ENCODE data around the gene SSH2.

Gene SSH2

DNA sequence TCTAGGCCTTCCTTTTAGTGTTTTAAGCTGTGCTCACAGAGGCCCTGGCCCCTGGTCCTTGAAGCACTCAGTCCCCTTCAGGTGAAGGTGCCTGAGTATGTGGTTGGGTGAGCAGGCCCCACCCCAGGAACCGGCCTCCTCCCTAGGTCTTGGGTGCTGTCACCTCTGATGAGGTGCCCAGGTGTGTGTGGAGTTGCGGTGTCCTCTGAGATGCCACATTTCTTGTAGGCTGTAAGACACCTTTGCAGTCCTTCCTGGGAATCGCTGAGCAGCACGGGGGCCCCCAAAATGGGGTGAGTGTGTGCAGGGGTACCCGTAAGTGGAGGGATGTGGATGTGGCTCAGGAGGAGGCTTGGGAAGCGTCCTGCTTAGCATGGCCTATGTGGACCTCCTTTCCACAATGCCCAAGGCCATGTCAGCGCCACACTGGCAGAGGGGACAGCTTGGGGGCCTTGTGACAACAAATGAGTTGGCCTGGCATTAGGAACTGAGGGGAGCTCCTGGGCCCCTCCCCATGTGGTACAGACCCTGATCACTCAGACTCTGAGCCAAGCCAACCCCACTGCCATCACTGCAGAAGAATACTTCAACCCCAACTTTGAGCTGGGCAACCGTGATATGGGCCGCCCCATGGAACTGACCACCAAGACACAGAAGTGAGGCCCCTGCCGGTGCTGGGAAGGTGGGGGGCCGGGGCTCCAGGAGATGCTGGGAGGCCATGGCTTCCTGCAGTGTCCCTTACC is 318.5 kb downstream of the SSH2 start:
- DNase-seq (ENCODE audit: low spot score): no peak

DNA sequence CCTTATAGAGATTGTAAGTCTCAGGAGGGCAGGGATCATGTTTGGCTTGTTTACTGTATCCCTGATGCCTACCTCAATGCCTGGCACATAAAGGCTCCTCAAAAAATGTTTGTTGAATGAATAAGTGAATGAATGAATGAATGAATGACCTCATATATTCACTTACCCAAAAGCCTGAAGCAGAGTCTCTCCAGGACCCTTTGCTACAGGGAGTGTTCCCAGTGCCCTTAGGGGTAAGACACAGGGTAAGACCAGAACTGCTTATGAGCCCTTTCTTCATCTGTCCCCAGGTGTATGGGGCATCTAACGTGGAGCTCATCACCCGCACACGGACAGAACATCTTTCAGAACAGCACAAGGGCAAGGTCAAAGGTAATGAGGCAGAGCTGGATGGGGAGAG is 319.6 kb downstream of the SSH2 start:
- no peak for DNase-seq (ENCODE audit: low spot score)

DNA sequence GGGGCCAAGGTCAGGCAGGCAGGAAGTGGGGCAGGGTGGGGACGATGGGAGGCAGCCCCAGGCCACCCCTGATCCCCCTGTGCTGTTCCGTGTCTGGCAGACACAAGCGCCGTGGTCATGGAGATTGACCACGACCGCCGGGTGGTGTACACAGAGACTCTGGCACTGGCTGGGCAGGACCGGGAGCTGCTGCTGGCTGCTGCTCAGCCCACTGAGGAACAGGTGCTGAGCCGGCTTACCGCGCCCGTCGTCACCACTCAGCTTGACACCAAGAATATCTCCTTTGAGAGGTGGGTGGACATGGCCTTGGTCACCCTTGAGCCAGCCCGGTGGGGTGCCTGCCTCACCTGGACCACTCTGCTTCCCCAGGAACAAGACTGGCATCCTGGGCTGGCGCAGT is 321.0 kb downstream of the SSH2 start:
- DNase-seq (ENCODE audit: low spot score): no peak

DNA sequence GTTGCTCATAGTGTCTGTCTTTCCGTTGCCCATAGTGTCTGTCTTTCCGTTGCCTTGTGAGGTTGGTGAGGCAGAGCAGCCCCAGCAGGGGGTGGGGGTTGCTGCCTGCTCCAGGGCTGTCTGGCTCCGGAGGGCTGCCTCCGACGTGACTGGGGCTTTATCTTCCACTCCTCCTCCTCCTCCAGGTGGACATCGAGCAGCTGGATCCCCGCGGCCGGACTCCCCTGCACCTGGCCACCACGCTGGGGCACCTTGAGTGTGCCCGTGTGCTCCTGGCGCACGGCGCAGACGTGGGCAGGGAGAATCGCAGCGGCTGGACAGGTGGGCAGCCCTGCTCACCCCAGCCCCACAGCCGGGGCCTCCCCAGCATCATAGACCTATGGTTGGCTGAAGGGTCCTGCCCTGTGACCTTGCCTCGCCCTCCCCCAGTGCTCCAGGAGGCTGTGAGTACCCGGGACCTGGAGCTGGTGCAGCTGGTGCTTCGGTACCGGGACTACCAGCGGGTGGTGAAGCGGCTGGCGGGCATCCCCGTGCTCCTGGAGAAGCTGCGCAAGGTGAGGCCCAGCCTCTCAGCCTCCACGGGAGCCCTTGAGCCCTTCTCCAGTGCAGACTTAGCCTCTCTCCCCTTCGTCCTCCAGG is 322.4 kb downstream of the SSH2 start:
- DNase-seq (ENCODE audit: low spot score): no peak

DNA sequence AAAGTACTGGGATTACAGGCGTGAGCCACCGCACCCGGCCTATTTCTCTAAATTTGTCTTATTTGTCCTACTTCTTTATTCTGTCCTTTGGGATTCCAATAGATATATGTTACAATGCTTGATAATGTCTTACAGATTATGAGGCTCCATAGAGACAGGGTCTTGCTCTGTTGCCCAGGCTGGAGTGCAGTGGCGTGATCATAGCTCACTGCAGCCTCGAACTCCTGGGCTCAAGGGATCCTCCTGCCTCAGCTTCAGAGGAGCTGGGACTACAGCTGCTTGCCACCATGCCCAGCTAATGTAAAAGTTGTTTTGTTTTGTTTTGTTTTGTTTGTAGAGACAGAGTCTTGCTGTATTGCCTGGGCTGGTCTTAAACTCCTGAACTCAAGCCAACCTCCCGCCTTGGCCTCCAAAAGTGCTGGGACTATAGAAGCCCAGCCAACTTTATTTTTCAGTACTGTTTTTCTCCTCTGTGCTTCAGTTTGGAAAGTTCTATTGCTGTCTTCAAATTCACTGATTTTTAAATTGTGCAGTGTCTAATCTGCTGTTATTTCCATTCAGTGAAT is 326.8 kb downstream of the SSH2 start:
- DNase-seq (ENCODE audit: low spot score): no peak

DNA sequence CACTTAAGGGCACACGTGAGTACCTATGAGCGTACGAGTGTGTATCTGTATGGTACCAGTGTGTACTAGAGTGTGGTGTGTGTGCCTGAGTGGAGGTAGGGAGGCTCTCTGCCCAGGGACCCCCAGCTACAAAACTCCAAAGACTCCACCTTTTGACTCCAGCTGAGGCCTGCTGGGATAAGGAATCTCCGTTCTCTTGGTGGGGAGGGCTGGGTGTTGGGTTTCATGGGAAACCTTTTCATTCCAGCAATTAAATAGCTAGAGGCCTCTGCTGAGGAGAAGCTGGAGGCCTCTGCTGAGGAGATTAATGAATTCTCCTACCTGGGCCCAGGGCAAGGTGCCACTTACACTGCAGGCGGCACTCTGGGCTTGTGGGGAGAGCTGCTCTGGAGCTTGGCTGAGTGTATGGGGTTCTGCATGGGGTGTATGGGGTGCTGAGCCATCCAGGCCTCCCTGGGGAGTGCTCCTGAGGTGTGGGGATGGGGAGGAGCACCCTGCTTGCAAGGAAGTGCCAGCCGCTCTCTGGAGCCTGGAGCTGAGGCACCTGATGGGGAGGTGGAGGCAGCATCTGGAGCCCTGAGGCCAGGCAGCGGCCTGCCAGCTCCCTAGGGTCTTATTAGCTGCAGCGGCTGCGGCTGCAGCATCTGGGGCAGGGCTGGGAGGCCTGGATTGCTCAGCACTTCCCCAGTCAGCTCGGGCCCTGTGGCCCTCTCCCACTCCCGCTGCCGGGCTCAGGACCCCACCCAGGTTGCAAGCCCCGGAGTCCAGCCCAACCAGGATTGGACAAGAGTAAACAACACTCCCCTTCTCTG is 332.5 kb downstream of the SSH2 start:
- no peak for DNase-seq (ENCODE audit: low spot score)

DNA sequence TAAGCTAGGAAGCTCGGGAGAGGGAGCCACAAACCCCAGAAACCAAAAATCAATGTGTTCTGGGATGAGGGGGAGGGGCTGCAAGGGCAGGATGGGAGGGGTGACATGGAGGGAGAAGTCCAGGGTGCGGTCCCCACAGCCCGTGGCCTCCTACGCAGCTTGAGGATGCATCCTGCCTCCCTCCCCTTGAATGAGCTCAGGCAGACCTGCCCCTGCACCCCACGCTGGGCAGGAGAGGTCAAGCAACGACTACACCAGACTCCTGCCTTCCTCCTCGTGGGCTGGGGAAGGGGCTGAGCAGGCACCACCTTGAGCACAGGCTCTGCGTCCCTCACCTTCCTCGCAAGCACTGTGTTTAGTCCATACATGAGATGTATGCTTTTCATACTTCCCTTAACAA is 333.2 kb downstream of the SSH2 start:
- no peak for DNase-seq (ENCODE audit: low spot score)

DNA sequence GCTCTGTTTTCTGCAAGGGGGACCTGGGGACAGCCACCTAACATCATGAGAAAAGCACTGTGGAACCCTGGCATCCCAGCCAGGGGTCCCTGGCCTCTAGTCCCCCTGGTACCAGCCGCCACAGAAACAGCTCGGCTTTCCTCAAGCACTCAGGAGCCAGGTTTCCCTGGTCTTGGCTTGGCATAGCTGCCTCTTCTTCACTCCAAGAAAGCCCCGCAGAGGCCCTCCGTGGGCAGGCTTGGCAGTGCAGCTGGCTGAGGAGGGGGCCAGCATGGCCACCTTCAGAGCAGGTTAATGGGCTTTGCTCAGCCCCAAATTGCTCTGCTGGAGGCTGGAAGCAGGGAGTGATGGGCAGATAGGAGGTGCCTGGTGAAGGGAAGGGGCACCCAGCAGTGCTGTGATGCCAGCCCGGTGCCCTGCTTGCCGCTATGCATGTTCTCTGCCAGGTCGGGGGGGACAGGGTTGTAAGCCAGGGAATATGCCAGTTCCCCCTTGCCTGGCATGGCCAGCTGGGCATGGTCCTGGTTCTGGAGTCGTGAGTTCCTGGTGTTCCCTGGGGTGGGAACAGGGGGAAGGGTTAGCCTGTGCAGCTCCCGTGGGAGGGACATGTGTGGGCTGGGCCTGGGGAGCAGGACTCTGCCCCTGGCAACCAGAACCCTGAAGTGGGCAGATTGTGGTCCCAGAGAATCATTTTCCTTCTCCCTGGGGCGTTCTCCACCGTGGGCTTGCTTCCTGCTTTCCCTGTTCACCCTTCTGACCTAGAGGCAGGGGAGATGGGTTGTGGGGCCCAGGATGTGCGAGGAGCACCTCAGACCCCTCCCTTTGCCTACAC is 333.9 kb downstream of the SSH2 start:
- DNase-seq (ENCODE audit: low spot score): no peak

DNA sequence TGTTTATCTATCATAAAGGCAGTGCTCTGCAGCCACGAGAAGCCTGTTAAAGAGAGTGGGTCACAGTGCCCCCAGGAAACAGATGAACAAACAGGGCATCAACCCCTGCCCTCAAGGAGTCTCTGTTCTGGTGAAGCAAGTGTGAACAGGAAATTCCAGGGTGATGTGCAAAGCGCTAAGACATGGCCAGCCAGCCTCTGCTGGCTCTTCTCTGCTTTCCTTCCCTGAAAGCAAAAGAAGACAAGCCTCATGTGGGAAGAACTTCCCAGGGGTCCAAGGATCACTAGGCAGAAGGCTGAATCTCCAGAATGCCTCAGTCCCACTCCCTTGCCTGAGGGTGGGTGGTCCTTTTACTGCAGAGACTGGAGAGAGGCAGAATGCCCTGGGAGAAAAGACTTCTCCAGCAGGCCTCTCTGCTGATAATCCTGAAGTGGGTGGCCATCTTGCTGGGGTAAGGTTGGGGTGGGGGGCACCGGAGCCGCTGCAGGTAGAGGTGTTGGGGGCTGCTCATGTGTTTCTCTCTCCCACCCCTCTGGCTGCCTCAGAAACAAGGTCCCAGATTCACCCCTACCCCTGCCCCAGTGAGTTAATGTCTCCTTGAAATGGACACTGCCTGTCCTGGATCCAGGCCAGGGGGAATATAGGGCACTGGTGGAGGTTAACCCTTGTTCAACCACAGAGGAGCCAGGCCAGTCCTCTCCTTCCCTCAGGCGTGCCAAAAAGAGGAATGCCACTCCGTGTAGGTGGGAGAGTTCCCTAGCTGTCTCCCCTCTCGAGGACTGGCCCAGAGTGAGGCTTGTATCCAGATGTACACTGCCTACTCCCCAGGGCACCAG is 334.7 kb downstream of the SSH2 start:
- DNase-seq (ENCODE audit: low spot score): no peak

DNA sequence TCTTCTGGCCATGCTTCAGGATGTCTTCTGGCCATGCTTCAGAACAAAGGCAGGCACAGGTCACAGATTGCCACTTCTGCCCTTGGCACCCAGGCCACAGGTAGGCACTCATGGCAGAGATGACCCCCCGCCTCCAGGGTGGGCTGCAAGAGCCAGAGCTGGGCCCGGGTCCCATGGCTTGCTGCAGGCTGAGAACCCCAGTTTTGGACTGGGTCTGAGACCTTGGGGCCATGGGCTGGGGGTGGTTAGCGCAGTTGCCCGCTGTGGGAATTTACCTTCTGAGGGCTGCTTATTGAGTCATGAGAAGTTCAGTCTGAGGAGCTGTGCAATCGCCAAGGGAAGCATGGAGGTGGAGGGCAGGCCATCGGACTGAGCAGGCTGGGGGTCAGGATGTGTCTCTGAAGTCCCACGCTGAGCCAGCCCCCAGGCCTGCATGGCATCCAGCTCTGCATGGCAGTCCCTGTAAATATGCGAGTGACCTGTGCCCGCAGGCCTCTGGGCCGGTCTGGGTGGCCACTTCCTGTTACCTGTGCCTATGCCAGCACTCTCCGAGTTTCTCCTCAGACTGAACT is 335.4 kb downstream of the SSH2 start:
- no peak for DNase-seq (ENCODE audit: low spot score)

DNA sequence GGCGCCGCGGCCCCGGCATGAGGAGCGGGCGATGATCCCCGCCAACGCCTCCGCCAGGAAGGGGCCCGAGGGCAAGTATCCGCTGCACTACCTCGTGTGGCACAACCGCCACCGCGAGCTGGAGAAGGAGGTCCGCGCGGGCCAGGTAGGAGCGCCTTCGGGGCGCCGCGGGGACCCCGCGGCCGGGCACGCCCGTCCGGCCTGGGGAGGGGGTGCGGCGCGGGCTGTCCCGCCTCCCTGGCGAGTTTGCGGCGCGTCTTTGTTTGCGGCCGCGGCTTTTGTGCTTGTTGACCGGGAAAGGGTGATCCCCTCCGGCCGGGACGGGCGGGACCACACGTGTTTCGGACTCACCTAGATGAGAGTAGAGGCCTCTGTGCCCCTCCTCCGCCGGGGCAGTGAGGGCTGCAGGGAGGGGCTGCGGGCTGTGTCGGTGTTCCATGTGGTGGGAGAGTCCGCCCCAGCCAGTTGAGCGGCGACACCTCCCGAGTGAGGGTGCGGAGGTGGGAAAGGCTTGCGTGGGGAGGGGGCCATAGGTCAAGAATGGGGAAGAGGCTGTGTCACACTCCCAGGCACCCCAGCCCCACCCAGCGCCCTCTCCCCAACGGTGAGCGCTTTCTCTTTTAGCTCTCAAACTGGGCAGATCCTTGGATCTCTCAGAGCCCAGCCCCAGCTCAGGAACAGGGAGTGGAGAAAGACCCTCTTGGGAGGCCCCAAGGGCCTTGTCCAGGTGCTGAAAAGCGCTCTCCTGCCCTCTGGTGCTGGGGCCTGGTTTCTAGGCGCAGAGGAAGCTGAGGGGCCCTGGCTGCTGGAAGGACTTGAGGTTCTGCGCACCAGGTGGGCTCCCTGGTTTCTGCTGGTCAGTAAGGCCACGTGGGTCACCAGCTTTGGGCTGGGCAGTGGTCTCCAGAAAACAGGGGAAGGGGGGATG is 336.2 kb downstream of the SSH2 start:
- peak; percentile 50 for DNase-seq (ENCODE audit: low spot score)

DNA sequence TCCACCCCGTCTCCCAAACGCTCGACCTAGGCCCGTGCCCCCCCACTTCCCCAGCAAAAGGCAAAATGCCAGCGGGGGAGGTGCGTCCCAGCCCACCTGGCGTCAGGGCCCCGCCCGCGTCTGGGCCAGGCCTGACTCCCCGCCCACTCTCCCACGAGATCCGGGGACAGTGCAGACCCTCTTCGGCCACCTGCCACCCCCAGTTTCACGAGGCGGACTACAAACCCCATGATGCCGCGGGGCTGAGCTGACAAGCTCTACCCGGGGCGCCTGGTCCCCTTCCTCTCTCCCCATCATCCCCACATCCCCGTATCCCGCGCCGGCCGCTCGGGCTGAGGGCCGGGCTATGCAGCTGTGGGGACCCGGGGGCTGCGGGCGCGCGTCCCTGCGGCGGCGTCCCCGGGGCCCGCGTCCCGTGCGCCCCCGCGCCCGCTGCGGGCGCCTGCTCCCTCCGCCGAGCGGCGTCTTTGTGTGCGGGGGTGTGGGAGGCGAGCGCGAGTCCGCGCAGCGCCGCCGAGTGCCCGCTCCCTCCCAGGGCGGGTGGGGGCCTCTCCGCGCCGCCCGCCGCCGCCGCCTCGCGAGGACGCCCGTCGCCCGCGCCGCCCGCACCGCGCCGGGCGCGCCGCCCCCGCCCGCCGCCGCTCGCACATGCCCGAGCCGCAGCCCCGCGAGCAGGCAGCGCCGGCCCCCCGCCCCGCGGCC is 337.0 kb downstream of the SSH2 start, which contains the start of gene ANKRD13B:
TSS of gene ANKRD13B (plus strand) at position 283 of the 702 bp plus-strand sequence. CDS start 490 bp downstream, outside the sequence.
- DNase-seq (ENCODE audit: low spot score): no peak

DNA sequence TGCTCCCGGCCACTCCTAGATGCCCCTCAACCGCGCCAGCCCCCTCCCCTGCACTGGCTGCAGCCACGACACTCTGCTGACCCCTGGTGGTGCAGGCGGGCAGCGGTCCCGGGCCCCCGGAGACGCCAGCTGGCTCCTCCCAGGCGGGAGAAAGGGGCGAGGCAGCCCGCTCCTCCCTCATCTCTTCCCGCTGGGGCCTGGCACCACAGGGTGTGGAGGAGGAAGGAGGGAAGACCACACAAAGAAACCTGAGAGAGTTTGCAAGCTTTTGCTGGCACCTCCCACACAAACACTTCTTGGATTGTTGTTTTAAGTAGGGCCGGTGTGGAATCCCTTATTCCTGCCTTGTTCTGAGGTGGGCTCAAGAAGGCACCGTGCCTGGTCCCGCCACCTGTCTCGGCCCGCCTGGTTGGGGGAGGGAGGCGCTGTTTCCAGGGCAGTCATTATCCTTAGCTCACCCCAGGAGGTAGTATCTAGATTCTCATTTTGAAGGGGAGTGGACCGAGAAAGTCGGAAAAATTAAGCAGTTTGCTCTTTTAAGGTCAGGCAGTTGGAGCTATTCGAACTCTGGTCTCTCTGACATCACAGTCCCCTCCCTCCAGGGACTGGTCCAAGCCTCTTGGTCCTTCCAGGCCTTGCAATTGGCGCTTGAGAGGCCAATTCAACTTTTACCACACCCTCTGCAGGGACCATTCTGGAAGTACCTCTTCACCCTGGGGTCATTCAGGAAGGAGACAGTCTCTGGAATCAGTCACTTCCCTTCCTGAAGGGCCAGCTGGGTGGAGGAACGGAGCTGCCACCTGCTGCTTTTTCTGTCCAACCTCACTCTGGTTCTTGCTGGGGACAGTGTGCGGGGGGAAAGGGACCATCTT is 338.1 kb downstream of the SSH2 start:
- DNase-seq (ENCODE audit: low spot score): peak; percentile 88

DNA sequence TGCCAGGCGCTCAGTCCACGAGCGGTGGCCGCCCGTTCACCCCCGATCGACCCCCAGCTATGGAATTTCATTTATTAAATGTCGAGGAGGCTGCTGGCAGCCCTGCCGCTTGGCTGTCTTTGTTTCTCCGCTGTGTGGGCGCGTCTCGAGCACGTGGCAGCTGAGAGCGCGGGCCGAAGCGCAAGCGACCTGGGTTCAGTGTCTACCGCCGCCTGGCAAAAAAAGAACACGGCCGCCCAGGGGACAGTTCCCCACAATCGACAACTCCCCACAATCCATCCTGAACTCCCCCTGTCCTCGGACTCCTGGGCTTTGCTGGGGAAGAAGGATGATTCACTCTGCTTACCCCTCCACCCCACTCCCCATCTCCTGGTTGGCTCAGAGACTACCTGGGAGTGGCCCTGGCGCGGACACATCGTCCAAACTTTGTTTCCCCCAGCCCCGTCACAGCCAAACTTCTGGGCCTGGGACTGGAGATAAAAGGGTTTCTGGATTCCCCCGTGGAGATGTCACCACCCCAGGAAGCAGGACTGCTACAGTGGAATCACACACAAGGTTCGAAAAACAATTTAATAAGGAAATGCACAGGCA is 338.8 kb downstream of the SSH2 start:
- DNase-seq (ENCODE audit: low spot score): peak; percentile 60

DNA sequence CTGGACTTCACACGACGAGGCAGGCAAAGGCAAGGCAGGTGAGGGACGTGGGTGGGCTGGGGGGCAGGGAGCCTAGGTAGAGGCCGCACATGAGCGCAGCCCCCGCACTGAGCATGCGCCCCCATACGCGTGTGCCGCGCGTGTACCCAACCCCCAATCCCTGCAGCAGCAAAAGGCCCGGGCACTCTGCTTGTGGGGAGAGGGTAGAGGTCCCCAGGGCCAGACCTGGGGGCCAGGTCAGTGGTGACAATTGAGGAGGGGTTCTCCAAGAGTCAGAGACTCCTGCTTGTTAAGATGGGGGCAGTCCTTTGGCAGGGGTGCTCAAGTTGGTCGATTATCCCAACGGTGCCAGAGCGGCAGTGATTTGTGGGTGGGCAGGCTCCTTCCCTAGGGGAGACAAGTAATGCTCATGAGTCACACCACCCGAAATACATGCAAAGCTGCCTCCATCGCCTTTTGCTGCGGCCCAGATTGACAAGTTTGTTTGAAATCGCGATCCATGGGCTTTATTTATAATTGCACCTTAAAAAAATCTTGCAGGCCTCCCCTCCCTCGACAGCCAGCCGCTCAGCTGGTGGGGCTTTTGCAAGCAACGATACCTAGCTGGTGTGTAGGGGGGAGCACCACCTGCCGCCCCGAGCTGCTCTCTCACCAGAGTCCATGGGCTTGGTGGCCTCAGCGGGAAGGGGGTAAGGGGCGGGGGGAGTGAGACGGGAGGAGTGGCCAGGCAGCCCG is 339.4 kb downstream of the SSH2 start:
- no peak for DNase-seq (ENCODE audit: low spot score)
